Hippocampal formation (tissue), 2 donors: ENCODE measurements around the gene PHACTR1.

Experiments
- DNase-seq, 2 donors: peaks; one replicate each; lab custom pipeline; 2025; lab: John Stamatoyannopoulos, UW

PHACTR1 gene

GRCh38 chr6:13195803-13196202 is 479.2 kb downstream of the PHACTR1 start:
- DNase-seq = no peak

DNA sequence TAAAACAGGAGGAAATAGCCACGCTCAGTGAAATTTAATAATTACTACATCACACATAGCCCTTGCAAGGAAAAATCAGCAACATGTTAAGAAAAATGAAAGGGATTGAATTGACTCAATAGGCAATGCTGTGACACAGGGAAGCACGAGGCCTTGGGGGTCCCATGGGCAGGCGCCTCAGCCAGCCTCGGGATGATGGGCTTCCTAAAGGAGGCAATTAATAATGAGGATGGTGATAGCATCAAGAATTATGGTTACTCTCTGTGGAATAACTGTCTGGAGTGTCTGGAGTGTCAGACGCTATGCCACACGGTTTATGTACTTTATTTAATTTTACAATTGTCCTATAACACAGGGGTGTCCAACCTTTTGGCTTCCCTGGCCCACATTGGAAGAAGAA is 481.6 kb downstream of the PHACTR1 start:
- DNase-seq = no peak

DNA sequence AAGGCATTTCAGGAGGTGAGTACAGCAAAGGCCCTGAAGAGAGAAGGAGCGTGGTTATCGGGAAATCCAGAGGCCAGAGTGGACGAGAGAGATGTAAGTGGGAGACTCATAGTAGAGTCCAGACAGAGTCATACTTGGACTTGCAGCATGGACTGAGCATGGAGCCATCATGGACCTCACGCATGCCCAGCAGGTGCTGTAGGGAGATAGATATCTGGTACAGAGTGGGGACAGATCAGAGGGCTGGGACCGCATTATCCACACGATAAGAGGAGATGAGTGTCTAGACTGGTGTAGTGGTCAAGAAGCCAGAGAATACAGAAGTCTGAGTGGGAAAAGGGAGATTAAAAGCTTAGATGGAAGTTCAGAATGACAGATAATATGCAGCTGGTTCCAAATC is 484.8 kb downstream of the PHACTR1 start:
- no peak for DNase-seq

- no peak for DNase-seq
Measured at GRCh38 chr6:13203145-13203544, 486.6 kb downstream of the PHACTR1 start.

GRCh38 chr6:13205106-13205505 is 488.5 kb downstream of the PHACTR1 start:
- no peak for DNase-seq

DNA sequence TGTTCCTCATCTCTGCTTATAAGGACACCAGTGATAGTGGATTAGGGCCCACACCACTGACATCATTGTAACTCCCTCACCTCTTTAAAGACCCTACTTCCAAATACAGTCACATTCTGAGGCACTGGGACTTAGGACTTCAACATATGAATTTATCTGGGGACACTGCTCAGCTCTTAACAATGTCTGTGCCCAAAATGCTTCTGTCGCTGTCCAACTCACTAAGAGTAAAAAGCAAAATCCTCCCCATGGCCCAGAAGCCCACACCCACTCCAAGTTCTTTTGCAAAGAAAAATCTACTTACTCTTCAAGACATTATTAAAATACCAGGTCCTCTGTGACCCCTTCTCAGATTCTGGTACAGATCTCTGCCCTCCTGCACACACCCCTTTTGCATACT is 495.5 kb downstream of the PHACTR1 start:
- DNase-seq = no peak

GRCh38 chr6:13212538-13212937 is 496.0 kb downstream of the PHACTR1 start:
- no peak for DNase-seq

DNA sequence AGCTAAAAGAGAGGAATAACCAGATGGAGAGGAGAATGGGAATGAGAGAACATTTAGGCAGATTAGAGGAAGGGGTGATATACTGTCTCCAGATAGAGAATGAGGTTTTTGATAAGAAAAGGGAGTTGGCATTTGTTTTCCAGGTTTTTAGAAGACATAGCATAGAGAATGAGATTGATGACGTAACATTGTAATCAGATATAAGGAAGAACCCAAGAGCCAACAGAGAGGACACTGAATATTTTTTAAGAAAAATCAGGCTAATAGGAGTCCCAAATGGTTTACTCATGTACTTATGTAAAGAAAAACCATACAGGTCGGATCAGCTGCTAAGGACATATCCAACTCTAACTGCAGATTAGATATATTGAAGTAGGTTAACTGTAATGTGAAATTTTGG is 498.8 kb downstream of the PHACTR1 start:
- no peak for DNase-seq

- DNase-seq = no peak
Measured at GRCh38 chr6:13216236-13217014, 499.9 kb downstream of the PHACTR1 start.

DNA sequence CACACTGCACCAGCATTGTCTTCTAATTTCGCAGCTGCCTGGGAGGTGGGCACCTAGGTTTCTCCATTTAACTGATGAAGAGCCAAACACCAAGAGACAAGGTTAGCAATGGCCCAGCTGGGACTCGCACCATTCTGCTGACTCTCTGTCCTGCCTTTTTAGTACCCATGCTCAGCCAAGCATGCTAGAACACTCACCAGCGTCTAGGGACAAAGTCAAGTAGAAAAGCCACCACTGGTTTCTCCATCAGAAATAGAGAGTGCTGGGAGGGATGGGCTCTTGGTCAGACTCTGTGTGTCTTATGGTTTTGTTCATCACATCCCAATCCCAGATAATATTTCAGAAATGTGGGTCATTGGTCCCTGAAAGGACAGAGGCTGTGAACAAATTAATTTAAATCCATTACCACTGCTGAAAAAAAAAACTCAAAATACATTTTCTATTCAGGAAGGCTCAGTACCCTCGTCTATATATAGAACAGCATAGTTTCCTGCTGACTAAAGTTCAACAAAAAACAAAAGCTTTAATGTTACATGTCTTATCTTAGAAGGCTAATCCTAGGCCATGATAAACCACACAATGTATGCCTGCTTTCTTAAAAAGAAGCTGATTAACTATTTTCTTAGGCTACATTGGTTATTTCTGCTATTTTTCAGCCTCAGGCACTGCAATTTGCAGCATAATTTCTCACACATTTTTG is 500.8 kb downstream of the PHACTR1 start:
- no peak for DNase-seq

GRCh38 chr6:13220266-13220665 is 503.7 kb downstream of the PHACTR1 start:
- DNase-seq = no peak

GRCh38 chr6:13222048-13222447 is 505.5 kb downstream of the PHACTR1 start:
- DNase-seq = no peak

- DNase-seq = no peak
Measured at GRCh38 chr6:13226071-13226470, 509.5 kb downstream of the PHACTR1 start.

- DNase-seq = no peak
Measured at GRCh38 chr6:13228264-13229204, 512.0 kb downstream of the PHACTR1 start.

DNA sequence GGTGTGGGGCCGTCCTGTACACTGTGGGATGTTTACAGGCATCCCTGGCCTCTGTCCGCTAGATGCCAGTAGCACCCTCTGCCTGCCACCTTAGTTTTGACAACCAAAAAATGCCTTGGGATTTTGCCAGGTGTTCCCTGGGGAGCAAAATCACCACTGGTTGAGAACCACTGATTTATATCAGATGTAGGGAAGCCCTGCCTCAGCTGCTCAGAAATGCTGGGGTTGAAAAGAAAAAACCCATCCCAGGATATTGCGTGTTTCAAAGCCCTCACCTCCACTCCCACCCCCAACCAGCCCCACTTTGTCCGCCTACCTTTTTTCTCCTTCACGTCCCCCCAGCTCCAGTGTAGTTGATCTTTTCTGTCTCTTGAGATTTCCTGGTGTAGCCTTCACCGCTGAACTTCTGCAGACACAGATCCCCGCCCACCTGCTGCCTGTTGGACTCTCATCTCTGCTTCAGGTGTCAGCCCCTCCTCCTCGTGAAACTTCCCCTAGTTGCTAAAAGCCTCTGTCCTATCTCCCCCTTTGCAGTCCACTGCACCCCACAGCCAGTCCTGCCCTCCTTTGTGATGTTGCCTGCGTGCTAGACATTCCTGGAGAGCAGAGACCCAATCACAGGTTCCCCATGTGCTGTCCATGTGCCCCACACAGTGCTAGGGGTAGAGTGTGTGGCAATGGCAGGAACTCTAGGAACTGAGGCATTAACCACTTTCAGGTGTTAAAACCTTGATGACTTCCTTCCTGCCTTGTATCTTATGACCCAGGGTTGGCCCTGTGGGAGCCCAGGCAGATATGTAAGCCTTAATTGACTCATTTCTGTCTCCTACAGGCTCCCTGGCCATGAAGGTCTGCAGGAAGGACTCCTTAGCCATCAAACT is 512.9 kb downstream of the PHACTR1 start:
- DNase-seq = no peak

DNA sequence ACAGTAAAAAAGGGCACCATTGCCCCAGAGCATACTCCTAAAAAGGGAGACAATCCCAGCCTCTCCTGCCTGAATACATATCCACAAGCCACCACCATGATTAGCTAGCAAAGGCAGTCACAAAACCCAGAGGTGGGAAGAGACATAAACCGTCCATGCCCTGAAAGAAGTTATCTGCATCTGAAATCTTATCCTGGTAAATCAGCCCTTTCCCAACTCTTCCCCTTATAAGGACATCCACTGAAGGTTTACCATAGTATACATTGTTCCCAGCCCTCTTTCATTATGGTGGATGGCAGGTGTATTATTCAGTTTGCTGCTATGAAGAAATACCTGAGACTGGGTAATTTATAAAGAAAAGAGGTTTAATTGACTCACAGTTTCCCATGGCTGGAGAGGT is 516.5 kb downstream of the PHACTR1 start:
- DNase-seq = no peak

- no peak for DNase-seq
Measured at GRCh38 chr6:13234130-13234529, 517.6 kb downstream of the PHACTR1 start.

DNA sequence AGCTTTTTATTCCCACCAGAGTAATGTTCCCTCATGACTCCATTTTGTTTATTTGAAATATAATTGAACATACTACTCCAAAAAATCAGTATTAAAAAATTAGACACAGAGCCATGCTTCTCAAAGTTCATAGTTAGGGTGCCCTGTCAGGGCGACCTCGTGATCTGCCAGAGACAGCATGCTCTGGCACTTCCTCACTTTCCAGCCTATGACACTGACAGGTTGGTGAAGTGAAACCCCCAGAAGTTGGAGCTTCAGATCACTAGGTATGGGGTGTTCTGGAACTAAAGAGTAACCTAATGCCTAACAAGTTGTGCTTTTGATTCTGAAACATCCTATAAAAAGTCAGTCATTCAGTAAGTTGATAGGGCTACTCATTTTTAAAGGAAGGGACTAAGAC is 518.8 kb downstream of the PHACTR1 start:
- no peak for DNase-seq

GRCh38 chr6:13237318-13237717 is 520.8 kb downstream of the PHACTR1 start:
- DNase-seq = no peak

DNA sequence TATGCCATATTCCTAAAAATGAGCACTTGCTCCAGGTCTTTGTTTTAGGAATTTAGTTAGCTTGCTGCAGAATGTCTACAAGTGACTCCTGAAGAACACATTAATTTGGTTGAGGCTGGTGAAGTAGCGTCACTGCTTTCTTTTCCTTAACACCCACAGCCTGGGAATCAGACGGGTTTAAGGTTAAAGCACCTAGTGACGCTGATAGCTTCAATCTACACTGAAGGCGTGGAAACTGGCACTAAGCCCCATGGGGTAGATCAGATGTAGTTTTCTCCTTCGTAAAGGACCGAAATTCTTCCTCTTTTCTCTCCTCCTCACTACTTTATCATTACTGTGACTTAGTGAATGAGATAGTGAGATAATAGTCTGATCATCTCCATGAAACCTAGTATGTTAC is 521.5 kb downstream of the PHACTR1 start:
- no peak for DNase-seq

DNA sequence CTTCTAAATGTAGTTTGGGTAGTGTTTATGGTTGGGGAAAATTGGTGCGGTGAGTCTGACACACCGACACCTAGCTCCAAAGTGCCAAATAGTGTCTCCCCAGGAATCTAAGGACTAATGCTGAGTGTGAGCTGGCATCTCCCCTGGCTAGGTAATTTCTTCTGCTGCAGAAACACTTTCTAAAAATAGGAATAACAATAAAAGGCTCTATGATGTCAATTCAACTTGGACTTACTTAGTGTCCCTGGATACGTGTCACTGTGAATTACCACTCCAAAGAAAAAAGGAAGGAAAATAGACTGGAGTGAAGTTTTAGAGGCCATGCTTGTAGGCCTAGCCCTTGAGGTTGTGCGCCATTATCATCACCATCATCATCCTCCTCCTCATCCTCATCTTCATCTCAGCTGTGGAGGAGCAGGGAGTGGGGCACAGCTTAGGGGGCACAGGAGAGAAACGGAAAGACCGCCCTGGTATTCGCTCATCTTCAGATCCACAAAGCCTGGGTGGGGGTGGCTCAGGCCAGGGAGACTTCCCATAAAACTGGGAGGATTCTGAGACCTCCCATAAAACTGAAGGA is 522.2 kb downstream of the PHACTR1 start:
- no peak for DNase-seq
